H1 (cell line): ENCODE results near the gene KRT1. TPM values are rescaled to one million over a fixed set of nuclear protein-coding genes. Genes with fewer than 3 reads are reported as not detected.

Experiments
- CTCF ChIA-PET: fragments of 300-600 bp; sonication (Branson Sonifier 250); formaldehyde crosslinking; loops from one replicate; lab custom pipeline; 2021; ENCODE audit not compliant: partially characterized antibody; lab: Charles Lee
- POLR2A ChIA-PET: fragments of 300-600 bp; sonication (Branson Sonifier 250); formaldehyde crosslinking; loops from one replicate; lab custom pipeline; 2021; ENCODE audit warnings: inconsistent platforms; ENCODE audit not compliant: partially characterized antibody; lab: Charles Lee
- DNase-seq, 2 experiments: peaks; one replicate each; pipeline versions ENCODE4 v3.0.0 to v3.0.0-alpha.2; 2010 to 2022; ENCODE audit warnings: low spot score in 2 of 2, low read depth in 1 of 2, mixed read lengths in 1 of 2
- FAIRE-seq: peaks from 2 replicates; lab custom pipeline; 2011; peaks lifted over from hg19 to GRCh38; lab: Jason Lieb, UNC
- H2AFZ ChIP-seq: 2 replicates; pipeline ENCODE4 v1.8.1; 2012; ENCODE audit warnings: low read length, inconsistent platforms
- H2AK5ac ChIP-seq: 2 replicates; pipeline ENCODE4 v1.6.1; 2013; ENCODE audit warnings: low read depth, low read length
- H2BK120ac ChIP-seq: replicated peaks from 2 replicates; pipeline ENCODE3; 2013; ENCODE audit warnings: low read depth, low read length, inconsistent platforms
- H2BK12ac ChIP-seq: 2 replicates; pipeline ENCODE4 v1.6.1; 2013; ENCODE audit warnings: low read depth, low read length
- H2BK15ac ChIP-seq: 2 replicates; pipeline ENCODE4 v1.6.1; 2013; ENCODE audit warnings: low read length
- H2BK20ac ChIP-seq: 2 replicates; pipeline ENCODE4 v1.6.1; 2013; ENCODE audit warnings: low read length
- H2BK5ac ChIP-seq: 2 replicates; pipeline ENCODE4 v1.6.1; 2013; ENCODE audit warnings: low read depth, low read length
- H3K14ac ChIP-seq: 2 replicates; pipeline ENCODE4 v1.6.1; 2013; ENCODE audit warnings: inconsistent platforms; ENCODE audit not compliant: insufficient read length
- H3K18ac ChIP-seq: 2 replicates; pipeline ENCODE4 v1.6.1; 2013; ENCODE audit warnings: low read length; ENCODE audit errors: extremely low read depth
- H3K23ac ChIP-seq: 2 replicates; pipeline ENCODE4 v1.6.1; 2013; ENCODE audit warnings: inconsistent platforms; ENCODE audit not compliant: insufficient read length
- H3K23me2 ChIP-seq: 2 replicates; pipeline ENCODE4 v1.6.1; 2013; ENCODE audit warnings: low read depth, low read length
- H3K27ac ChIP-seq: 2 replicates; pipeline ENCODE4 v1.6.1; 2011; ENCODE audit warnings: low read depth, low read length, inconsistent platforms
- H3K27me3 ChIP-seq, 4 experiments: replicated peaks in 1 of 4; 1 replicate in 1 of 4; 2 replicates in 3 of 4; pipeline versions ENCODE4 v1.6.1 to v1.8.1; 2011 to 2013; ENCODE audit warnings: low read length in 3 of 4, mild to moderate bottlenecking in 3 of 4, inconsistent platforms in 2 of 4, mixed read lengths in 2 of 4, moderate library complexity in 1 of 4; ENCODE audit not compliant: control insufficient read depth in 3 of 4, insufficient read depth in 3 of 4; ENCODE audit errors: extremely low read depth in 1 of 4
- H3K36me3 ChIP-seq, 4 experiments: 2 replicates each; pipeline versions ENCODE4 v1.6.1 to v1.8.1; 2011 to 2013; ENCODE audit warnings: mild to moderate bottlenecking in 4 of 4, low read length in 3 of 4, moderate library complexity in 2 of 4, control low read depth in 1 of 4, inconsistent platforms in 1 of 4; ENCODE audit not compliant: insufficient read depth in 4 of 4, control insufficient read depth in 2 of 4
- H3K4ac ChIP-seq: replicated peaks from 2 replicates; pipeline ENCODE3; 2013; ENCODE audit warnings: low read length, low read depth, mixed read lengths, inconsistent platforms; ENCODE audit not compliant: insufficient read length
- H3K4me1 ChIP-seq, 4 experiments: replicated peaks in 1 of 4; 1 replicate in 1 of 4; 2 replicates in 3 of 4; pipeline versions ENCODE4 v1.6.1 to v1.8.1; 2011 to 2013; ENCODE audit warnings: low read length in 3 of 4, inconsistent platforms in 2 of 4, mixed read lengths in 1 of 4; ENCODE audit not compliant: insufficient read depth in 4 of 4, control insufficient read depth in 3 of 4
- H3K4me2 ChIP-seq, 2 experiments: 2 replicates each; pipeline versions ENCODE4 v1.6.1 to v1.8.1; 2011 to 2013; ENCODE audit warnings: low read depth in 2 of 2, low read length in 2 of 2, control low read depth in 1 of 2, inconsistent platforms in 1 of 2, mild to moderate bottlenecking in 1 of 2; ENCODE audit not compliant: insufficient read depth in 1 of 2
- H3K4me3 ChIP-seq, 4 experiments: fragments of 200-600, 300-600 bp in 1 of 4; sonication (generic), shearing (Covaris generic), sonication (Bioruptor Twin) in 1 of 4; 2 replicates each; pipeline versions ENCODE4 v1.5.1 to v1.8.1; 2011 to 2016; ENCODE audit warnings: low read length in 4 of 4, low read depth in 3 of 4, control low read depth in 2 of 4, inconsistent platforms in 2 of 4, mild to moderate bottlenecking in 2 of 4, mixed read lengths in 1 of 4, moderate library complexity in 1 of 4; ENCODE audit not compliant: insufficient read depth in 2 of 4; ENCODE audit errors: extremely low read depth in 1 of 4
- H3K56ac ChIP-seq: replicated peaks from 2 replicates; pipeline ENCODE3; 2013; ENCODE audit warnings: low read depth, mild to moderate bottlenecking, mixed read lengths, low read length, inconsistent platforms; ENCODE audit not compliant: insufficient read length
- H3K79me1 ChIP-seq: 2 replicates; pipeline ENCODE4 v1.6.1; 2013; ENCODE audit warnings: low read depth, low read length, control low read depth
- H3K79me2 ChIP-seq, 2 experiments: 2 replicates each; pipeline versions ENCODE4 v1.6.1 to v1.8.1; 2012 to 2013; ENCODE audit warnings: low read length in 2 of 2, mild to moderate bottlenecking in 2 of 2, inconsistent platforms in 1 of 2; ENCODE audit not compliant: insufficient read depth in 2 of 2, control insufficient read depth in 1 of 2
- H3K9ac ChIP-seq, 4 experiments: replicated peaks in 1 of 4; 1 replicate in 1 of 4; 2 replicates in 3 of 4; pipeline versions ENCODE4 v1.6.1 to v1.8.1; 2011 to 2013; ENCODE audit warnings: low read depth in 3 of 4, low read length in 3 of 4, control low read depth in 2 of 4, mild to moderate bottlenecking in 2 of 4, moderate library complexity in 2 of 4, inconsistent platforms in 1 of 4; ENCODE audit errors: extremely low read depth in 1 of 4
- H3K9me3 ChIP-seq, 2 experiments: 2 replicates each; pipeline versions ENCODE4 v1.6.1 to v1.8.1; 2012 to 2013; ENCODE audit warnings: mild to moderate bottlenecking in 2 of 2, moderate library complexity in 2 of 2, control low read depth in 1 of 2, inconsistent platforms in 1 of 2, low read depth in 1 of 2, low read length in 1 of 2, mixed read lengths in 1 of 2; ENCODE audit not compliant: insufficient read depth in 2 of 2
- H4K20me1 ChIP-seq, 2 experiments: replicated peaks in 1 of 2; 2 replicates each; pipeline versions ENCODE3 to v1.8.1; 2011 to 2013; ENCODE audit warnings: inconsistent platforms in 2 of 2, low read length in 2 of 2, mild to moderate bottlenecking in 1 of 2; ENCODE audit not compliant: insufficient read depth in 2 of 2, control insufficient read depth in 1 of 2
- H4K5ac ChIP-seq: 2 replicates; pipeline ENCODE4 v1.6.1; 2013; ENCODE audit warnings: low read length, low read depth, mixed read lengths, inconsistent platforms; ENCODE audit not compliant: insufficient read length
- H4K8ac ChIP-seq: 2 replicates; pipeline ENCODE4 v1.8.0; 2013; ENCODE audit warnings: mild to moderate bottlenecking, moderate library complexity, low read length, inconsistent platforms; ENCODE audit not compliant: insufficient read depth; ENCODE audit errors: extremely low read depth
- H4K91ac ChIP-seq: replicated peaks from 2 replicates; pipeline ENCODE3; 2013; ENCODE audit warnings: low read length, mixed read lengths, inconsistent platforms; ENCODE audit not compliant: insufficient read length
- CBX5 ChIP-seq: fragments of 300-800, 300-1000 bp; sonication (generic); IDR thresholded peaks from 2 replicates; pipeline ENCODE4 v1.7.1; 2016; ENCODE audit warnings: antibody characterized with exemption, low read length, low read depth
- CBX8 ChIP-seq: fragments of 300-800, 300-1000 bp; sonication (generic); IDR thresholded peaks from 2 replicates; pipeline ENCODE4 v1.7.1; 2016; ENCODE audit warnings: low read depth, low read length, borderline replicate concordance
- EGR1 ChIP-seq: IDR thresholded peaks from 2 replicates; pipeline ENCODE4 v1.6.1; 2011; ENCODE audit warnings: low read depth, low read length, borderline replicate concordance
- HDAC6 ChIP-seq: IDR thresholded peaks from one replicate; pipeline ENCODE4 v1.7.1; 2012; ENCODE audit warnings: low read depth, mild to moderate bottlenecking, inconsistent platforms, low read length, moderate library complexity
- JUND ChIP-seq: IDR thresholded peaks from 2 replicates; pipeline ENCODE4 v1.6.1; 2011; ENCODE audit warnings: mild to moderate bottlenecking, improper control_type of control experiment, low read length
- KDM5A ChIP-seq: fragments of 200-600 bp; IDR thresholded peaks from 2 replicates; pipeline ENCODE4 v1.7.1; 2012; ENCODE audit warnings: mild to moderate bottlenecking, low read length, inconsistent platforms, mixed read lengths
- PHF8 ChIP-seq: fragments of 200-600 bp; sonication (generic); conservative IDR thresholded peaks from 2 replicates; pipeline ENCODE4 v1.7.1; 2012; ENCODE audit warnings: low read depth, mild to moderate bottlenecking, inconsistent platforms, low read length, moderate library complexity
- POU5F1 ChIP-seq: IDR thresholded peaks from 2 replicates; pipeline ENCODE4 v1.6.1; 2011; ENCODE audit warnings: low read depth, mild to moderate bottlenecking, low read length, moderate library complexity
- RNF2 ChIP-seq: fragments of 200-900, 300-1000 bp; sonication (generic); IDR thresholded peaks from 2 replicates; pipeline ENCODE4 v1.7.1; 2016; ENCODE audit warnings: borderline replicate concordance, low read depth, mild to moderate bottlenecking, antibody characterized with exemption, low read length; ENCODE audit not compliant: poor library complexity, severe bottlenecking; ENCODE audit errors: missing control alignments
- SAP30 ChIP-seq: fragments of 300-600 bp; sonication (generic); IDR thresholded peaks from 2 replicates; pipeline ENCODE4 v1.7.1; 2012; ENCODE audit warnings: low read length, moderate library complexity, mild to moderate bottlenecking, inconsistent platforms; ENCODE audit not compliant: insufficient read depth, insufficient replicate concordance
- SRF ChIP-seq: IDR thresholded peaks from 2 replicates; pipeline ENCODE4 v1.6.1; 2011; ENCODE audit warnings: mild to moderate bottlenecking, low read depth, low read length, moderate library complexity
- SUZ12 ChIP-seq: fragments of 200-600 bp; sonication (generic); IDR thresholded peaks from 2 replicates; pipeline ENCODE4 v1.6.1; 2012; ENCODE audit warnings: mild to moderate bottlenecking, inconsistent platforms, low read length, moderate library complexity, mixed read lengths
- TAF1 ChIP-seq: IDR thresholded peaks from 2 replicates; pipeline ENCODE4 v1.6.1; 2011; ENCODE audit warnings: mild to moderate bottlenecking, low read depth, low read length
- TEAD4 ChIP-seq: IDR thresholded peaks from 2 replicates; pipeline ENCODE4 v1.6.1; 2012; ENCODE audit warnings: low read depth, low read length, inconsistent platforms, mixed read lengths
- WGBS, 2 experiments: shearing (Covaris generic) in 1 of 2; methylation state at CpG; one replicate each; pipeline versions ENCODE4 v1.1.6 to v1.1.7; 2013 to 2015; ENCODE audit warnings: low lambda C conversion rate in 2 of 2, mixed read lengths in 2 of 2, inconsistent platforms in 1 of 2, low coverage in 1 of 2, missing lambda C conversion rate in 1 of 2; ENCODE audit not compliant: insufficient replicate concordance in 2 of 2, insufficient coverage in 1 of 2, insufficient read length in 1 of 2; ENCODE audit errors: extremely low coverage in 1 of 2, missing lambda C conversion rate in 1 of 2; 5-methylcytosine and 5-hydroxymethylcytosine counted together
- polyA plus RNA-seq, 7 experiments: library from polyadenylated mRNA; depleted of rRNA in 3 of 7; stranded (reverse) in 5 of 7; unstranded in 2 of 7; fragments of >200 nt in 5 of 7; fragments of 200-250 nt in 2 of 7; gene quantifications; 1 replicate in 5 of 7; 2 replicates in 1 of 7; 4 replicates in 1 of 7; pipeline versions ENCODE4 v1.2.1 to v1.2.3, GENCODE V29; 2011 to 2013; ENCODE audit warnings: missing spikeins in 2 of 7, mixed read lengths in 2 of 7
- total RNA-seq: library from RNA; stranded (reverse); fragmentation: NEBNext Ultra II Directional; extraction: Animal tissue kit (Norgen Biotek cat#: 25700); gene quantifications from 2 replicates; pipeline ENCODE4 v1.2.1, GENCODE V29; 2021

The KRT1 gene
- total and polyA plus RNA-seq, 2 of the 8 experiments (the other 6 are each of a cell fraction or from before 2014, with no cell fraction given), result not detected

DNA sequence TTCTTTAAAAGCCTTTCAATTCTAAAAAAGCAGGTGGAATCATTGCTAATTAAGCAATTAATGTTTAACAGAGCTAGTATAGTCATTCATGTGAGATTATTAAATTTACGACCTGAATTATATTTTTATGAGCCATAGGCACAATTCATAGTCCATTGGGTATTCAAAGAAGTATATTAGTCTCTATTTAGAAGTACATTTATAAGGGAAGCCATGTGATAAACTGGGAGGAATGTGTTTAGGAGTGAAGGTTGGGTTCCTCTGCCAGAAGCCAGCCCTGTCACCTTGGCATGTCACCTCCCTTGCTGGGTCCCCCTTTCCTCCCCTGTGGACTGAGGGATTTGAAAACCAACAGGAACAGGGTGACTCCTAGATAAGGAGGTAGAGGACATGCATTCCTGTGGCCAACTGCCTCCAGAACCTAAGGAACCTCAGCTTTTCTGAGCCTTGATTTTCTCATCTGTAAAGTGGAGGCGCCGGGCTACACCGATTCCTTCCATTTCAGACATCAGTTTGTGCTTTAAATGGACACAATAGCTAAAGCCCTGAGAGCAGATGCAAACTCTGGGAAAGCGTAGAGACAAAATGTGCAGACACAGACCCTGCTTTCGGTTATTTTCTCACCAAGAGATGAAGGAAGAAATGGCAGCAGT, 22.8 kb downstream of the KRT1 start:
- Histone ChIP-seq H2BK20ac (no peak overlapping the region), H2AFZ (no peak overlapping the region), H3K23ac (no peak overlapping the region), H3K27ac (no peak overlapping the region), H2BK5ac (no peak overlapping the region), H3K4ac (no peak overlapping the region), H3K56ac (no peak overlapping the region), H2AK5ac (no peak overlapping the region), H3K27me3 (no peaks in the 10 kb centered on the region), H4K8ac (no peak overlapping the region), H3K4me2 (no peak overlapping the region), H3K14ac (no peak overlapping the region), H3K4me1 (no peaks in the 10 kb centered on the region), H3K4me3 (no peak overlapping the region), H4K91ac (no peak overlapping the region), H2BK120ac (no peak overlapping the region), H4K5ac (no peak overlapping the region), H2BK15ac (no peak overlapping the region), H3K23me2 (no peaks in the 10 kb centered on the region), H4K20me1 (no peaks in the 10 kb centered on the region), H3K79me1 (no peaks in the 10 kb centered on the region), H2BK12ac (no peak overlapping the region), H3K18ac (no peak overlapping the region), H3K9me3 (no peaks in the 10 kb centered on the region), H3K36me3 (no peaks in the 10 kb centered on the region), H3K79me2 (no peaks in the 10 kb centered on the region), H3K9ac (no peak overlapping the region)
- ChIA-PET CTCF (interaction anchor here (0.5 to 3.9 kb wide), 11 partner anchors 9 to 330 kb away, joined by 3 to 18 read pairs (median 5); partner anchors contain the start of gene KRT5), POLR2A (no interaction called here)
- DNase-seq, result no peak
- TF ChIP-seq EGR1 (no peak), SUZ12 (no peak), RNF2 (no peak), CBX5 (no peak), SAP30 (no peak), KDM5A (no peak), TEAD4 (no peak), PHF8 (no peak), HDAC6 (no peak), POU5F1 (no peak), JUND (no peak), TAF1 (no peak), CBX8 (no peak), SRF (no peak)
- 72% methylated on average over 6 of the region's 6 CpGs; no CpG with 5 or more reads in 1 of the 2 experiments for WGBS, 2 experiments
- no peak for FAIRE-seq
